Mucosa of rectum (tissue), 2 donors: ENCODE results near the gene VENTX.
"Not testable (repeated sequence)": the region's sequence is repeated elsewhere in the genome, so short reads cannot be mapped to it uniquely, and the experiment has no call there.

Experiments used
- H3K27ac ChIP-seq, 2 donors: one replicate each; pipeline ENCODE4 v1.7.0; 2013; ENCODE audit warnings: inconsistent platforms in 2 of 2, low read depth in 2 of 2, low read length in 2 of 2
- H3K27me3 ChIP-seq, 2 donors: one replicate each; pipeline ENCODE4 v1.7.0; 2013; ENCODE audit warnings: low read length in 2 of 2; ENCODE audit not compliant: control insufficient read depth in 2 of 2, insufficient read depth in 2 of 2
- H3K36me3 ChIP-seq, 2 donors: one replicate each; pipeline ENCODE4 v1.7.0; 2013; ENCODE audit warnings: low read length in 2 of 2; ENCODE audit not compliant: control insufficient read depth in 2 of 2, insufficient read depth in 2 of 2
- H3K4me1 ChIP-seq, 2 donors: one replicate each; pipeline ENCODE4 v1.7.0; 2013; ENCODE audit warnings: low read length in 2 of 2, mild to moderate bottlenecking in 1 of 2; ENCODE audit not compliant: control insufficient read depth in 2 of 2, insufficient read depth in 2 of 2
- H3K4me3 ChIP-seq, 2 donors: one replicate each; pipeline ENCODE4 v1.7.0; 2013; ENCODE audit warnings: low read length in 2 of 2
- H3K9ac ChIP-seq, 2 donors: one replicate each; pipeline ENCODE4 v1.7.0; 2013; ENCODE audit warnings: low read length in 2 of 2, low read depth in 1 of 2, mild to moderate bottlenecking in 1 of 2
- H3K9me3 ChIP-seq, 2 donors: one replicate each; pipeline ENCODE4 v1.7.0; 2013; ENCODE audit warnings: low read length in 2 of 2; ENCODE audit not compliant: control insufficient read depth in 2 of 2
- donor health status: healthy.
- donor health status: Normal muscosa, but diverticular disease.

VENTX gene

DNA sequence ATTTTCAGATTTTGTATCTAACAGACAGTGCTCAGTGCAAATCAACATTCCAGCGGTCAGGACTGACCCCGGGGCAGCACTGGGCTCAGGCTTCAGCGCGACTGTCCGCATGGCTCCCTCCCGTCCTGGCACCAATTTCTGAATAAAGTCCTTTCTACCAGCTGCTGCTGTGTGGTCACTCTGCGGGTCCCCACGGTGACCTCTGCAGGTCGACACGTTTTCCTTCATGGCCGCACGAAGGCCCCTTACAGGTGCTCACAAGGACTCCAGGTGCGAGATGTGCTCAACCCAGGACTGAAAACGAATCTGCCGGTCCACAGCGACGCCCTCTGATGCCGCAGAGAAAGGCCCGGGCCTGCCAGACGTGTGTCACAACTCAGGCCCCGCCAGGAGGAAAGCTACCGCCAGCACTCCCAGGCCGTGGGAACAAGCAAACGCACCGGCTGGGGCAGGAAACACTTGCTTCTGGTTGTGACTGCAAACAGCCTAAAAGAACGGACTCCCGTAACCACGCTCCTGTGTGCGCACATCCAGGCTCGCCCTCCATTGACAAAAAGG lies 11.3 kb upstream of the VENTX start:
- Histone ChIP-seq H3K9ac (no peak overlapping the region), H3K27ac (no peak overlapping the region), H3K9me3 (no peaks in the 10 kb centered on the region), H3K36me3 (no peaks in the 10 kb centered on the region), H3K4me3 (no peak overlapping the region), H3K27me3 (peaks cover 7 to 17% of the 10 kb centered on the region in 2 donors), H3K4me1 (no peaks in the 10 kb centered on the region)

DNA sequence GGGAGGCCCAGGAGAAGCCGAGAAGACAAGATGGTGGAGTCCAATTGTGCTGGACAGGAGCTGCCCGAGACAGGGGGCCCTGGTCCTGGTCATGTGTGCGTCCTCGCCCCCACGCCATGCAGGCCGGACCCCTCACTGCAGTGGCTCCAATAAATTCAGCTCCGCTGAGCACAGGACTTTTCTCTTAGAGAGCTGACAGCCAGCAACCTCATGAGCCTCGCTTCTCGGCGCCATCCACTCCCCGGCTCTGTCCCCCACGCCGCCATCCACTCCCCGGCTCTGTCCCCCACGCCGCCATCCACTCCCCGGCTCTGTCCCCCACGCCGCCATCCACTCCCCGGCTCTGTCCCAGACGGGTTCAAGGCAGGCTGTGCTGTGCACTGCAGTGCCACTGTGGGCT lies 10.4 kb upstream of the VENTX start:
- Histone ChIP-seq H3K27ac (no peak overlapping the region), H3K36me3 (no peaks in the 10 kb centered on the region), H3K4me1 (no peaks in the 10 kb centered on the region), H3K4me3 (no peak overlapping the region), H3K27me3 (peaks cover 15 to 20% of the 10 kb centered on the region in 2 donors), H3K9me3 (no peaks in the 10 kb centered on the region), H3K9ac (no peak overlapping the region)

DNA sequence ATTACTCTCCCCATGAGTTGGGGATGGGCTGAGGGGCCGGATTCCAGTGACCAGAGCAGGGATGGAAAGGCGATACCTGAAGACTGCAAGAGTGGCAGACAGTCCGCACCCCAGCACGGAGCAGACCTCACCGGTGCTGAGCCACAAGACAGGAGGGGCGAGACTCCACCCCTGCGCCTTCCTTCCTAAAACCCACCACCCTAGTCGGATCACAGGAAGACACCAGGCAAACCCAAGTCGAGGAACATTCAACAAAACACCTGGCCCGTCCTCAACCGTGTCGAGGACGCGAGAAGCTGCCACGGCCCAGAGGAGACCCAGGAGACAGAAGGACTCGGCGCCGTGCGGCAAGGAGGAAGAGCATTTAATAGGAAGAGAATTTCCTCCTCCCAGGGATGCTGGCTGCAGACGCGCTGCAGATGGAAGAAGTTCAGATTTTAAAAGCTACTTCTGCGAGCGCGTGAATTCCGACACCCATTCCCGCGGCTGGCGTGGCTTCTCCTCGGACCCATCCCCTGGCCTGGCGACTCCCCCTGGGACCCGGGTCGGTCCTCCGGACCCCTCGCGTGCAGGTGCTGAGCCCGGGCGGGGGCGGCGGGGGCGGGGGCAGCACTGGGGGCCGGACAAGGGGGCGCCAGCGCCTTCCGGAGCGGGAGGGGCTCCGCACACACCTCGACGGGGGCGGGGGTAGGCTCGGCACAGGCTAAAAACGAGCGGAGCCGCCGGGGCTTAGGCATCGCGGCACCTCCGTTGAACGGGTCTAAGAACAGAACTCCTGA lies 8.2 kb upstream of the VENTX start:
- Histone ChIP-seq H3K4me1 (no peaks in the 10 kb centered on the region), H3K4me3 (no peak overlapping the region), H3K27me3 (peaks cover 15 to 22% of the 10 kb centered on the region in 2 donors), H3K36me3 (no peaks in the 10 kb centered on the region), H3K9me3 (no peaks in the 10 kb centered on the region), H3K9ac (no peak overlapping the region), H3K27ac (no peak overlapping the region)

GRCh38 chr10:133230044-133230361 lies 7.7 kb upstream of the VENTX start, which contains the start of gene UTF1:
Gene UTF1 (plus strand): TSS chr10:133230217. CDS start chr10:133230289, 72 bp downstream.
- Histone ChIP-seq H3K27ac (no peak within 1 kb of the TSS), H3K27me3 (peaks cover 15 to 22% of the 10 kb centered on the region in 2 donors), H3K9ac (no peak within 1 kb of the TSS), H3K9me3 (no peaks in the 10 kb centered on the region), H3K36me3 (no peaks in the 10 kb centered on the region), H3K4me1 (no peaks in the 10 kb centered on the region), H3K4me3 (no peak within 1 kb of the TSS)

- H3K27me3 ChIP-seq = peaks cover 15 to 22% of the 10 kb centered on the region in 2 donors
- no peaks in the 10 kb centered on the region for H3K36me3 ChIP-seq
- H3K9me3 ChIP-seq = no peaks in the 10 kb centered on the region
- no peak overlapping the region for H3K4me3 ChIP-seq
- H3K4me1 ChIP-seq = no peaks in the 10 kb centered on the region
- no peak overlapping the region for H3K9ac ChIP-seq
- H3K27ac ChIP-seq = no peak overlapping the region
These were observed 7.1 kb upstream of the VENTX start for GRCh38 chr10:133230387-133231195.

DNA sequence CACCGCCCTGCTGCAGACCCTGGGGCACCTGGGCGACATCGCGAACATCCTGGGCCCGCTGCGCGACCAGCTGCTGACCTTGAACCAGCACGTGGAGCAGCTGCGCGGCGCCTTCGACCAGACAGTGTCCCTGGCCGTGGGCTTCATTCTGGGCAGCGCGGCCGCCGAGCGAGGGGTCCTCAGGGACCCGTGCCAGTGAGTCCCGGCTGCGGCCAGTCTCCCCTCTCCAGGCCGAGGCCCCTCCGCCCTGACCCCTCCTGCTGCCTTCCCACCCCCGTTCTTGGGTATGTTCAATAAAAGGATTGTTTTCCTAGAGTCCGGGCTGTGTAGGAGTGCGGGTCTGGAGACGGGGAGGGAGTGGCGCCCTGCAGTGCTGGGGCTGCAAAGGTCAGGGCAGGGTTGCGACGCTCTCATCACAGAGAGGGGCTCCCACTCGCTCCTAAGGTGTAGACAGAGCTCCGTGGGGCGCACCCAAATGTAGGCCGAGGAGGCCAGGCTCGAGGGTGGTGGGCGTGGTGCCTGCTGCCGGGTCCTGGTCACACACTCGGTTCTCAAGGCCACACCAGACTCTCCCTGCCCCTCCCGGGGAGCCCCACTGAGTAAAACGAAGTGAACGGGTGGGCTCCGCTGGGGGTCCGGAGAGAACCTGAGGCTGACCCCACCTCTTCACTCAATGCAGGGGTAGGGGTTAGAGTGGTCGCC lies 6.3 kb upstream of the VENTX start:
- no peak overlapping the region for H3K4me3 ChIP-seq
- H3K27ac ChIP-seq = no peak overlapping the region
- no peak overlapping the region for H3K9ac ChIP-seq
- no peaks in the 10 kb centered on the region for H3K36me3 ChIP-seq
- no peaks in the 10 kb centered on the region for H3K9me3 ChIP-seq
- H3K27me3 ChIP-seq = peaks cover 18 to 22% of the 10 kb centered on the region in 2 donors
- H3K4me1 ChIP-seq = no peaks in the 10 kb centered on the region

DNA sequence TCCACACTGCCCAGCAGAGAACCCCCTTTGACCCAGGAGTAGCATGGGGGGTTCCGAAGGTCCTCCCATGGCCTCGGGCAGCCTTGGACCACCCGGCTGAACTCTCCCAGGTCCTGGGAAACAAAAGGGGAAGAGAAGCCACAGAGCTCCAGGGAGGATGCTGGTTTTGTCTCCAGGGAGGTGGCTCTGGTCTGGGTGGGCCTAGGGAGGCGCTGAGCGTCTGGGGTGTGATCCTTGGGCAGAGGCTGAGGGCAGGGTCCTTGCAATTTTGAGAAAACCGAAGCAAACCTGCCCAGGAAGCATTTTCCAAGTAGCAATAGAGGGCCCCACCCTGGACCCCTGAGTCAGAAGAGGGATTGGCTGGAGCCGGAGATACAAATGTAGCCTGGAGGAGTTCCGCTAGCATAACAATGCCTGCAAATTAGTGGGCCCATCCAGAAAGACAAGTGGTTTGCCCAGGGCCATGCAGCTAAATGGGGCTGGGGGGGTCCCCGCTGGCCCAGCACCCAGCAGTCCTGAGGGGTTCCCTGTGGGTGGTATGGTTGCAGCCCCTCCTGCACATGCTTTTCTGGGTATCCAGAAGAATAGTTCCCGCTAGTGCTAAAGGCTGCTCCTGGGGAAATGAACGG lies 5.6 kb upstream of the VENTX start:
- Histone ChIP-seq H3K9ac (no peak overlapping the region), H3K4me1 (no peaks in the 10 kb centered on the region), H3K36me3 (no peaks in the 10 kb centered on the region), H3K27me3 (peaks cover 17 to 18% of the 10 kb centered on the region in 2 donors), H3K27ac (no peak overlapping the region), H3K9me3 (no peaks in the 10 kb centered on the region), H3K4me3 (no peak overlapping the region)

DNA sequence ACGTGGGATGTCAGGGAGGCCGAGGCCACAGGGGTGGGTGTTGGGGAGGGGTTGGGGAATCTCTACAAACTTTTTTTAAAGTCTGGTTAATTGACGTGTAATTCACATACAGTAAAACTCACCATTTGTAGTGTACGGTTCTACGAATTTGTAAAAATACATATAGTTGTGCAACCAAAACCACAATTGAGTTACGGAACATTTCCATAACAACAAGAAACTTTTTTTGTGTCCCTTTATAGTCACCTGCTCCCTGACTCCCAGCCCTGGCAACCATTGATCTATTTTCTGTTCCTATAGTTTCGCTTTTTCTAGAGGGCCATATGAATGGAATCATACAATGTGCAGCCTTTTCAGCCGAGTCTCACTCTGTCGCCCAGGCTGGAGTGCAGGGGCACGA lies 2.9 kb upstream of the VENTX start:
- H3K4me1 ChIP-seq, H3K36me3 ChIP-seq, H3K9me3 ChIP-seq, H3K27ac ChIP-seq, H3K9ac ChIP-seq, H3K4me3 ChIP-seq: not testable (repeated sequence)
- H3K27me3 ChIP-seq = peaks cover 11 to 13% of the 10 kb centered on the region in 2 donors

GRCh38 chr10:133235265-133235855 lies 2.3 kb upstream of the VENTX start:
- Histone ChIP-seq H3K4me3 (no peak overlapping the region), H3K27me3 (peaks cover 11 to 13% of the 10 kb centered on the region in 2 donors), H3K9me3 (no peaks in the 10 kb centered on the region), H3K9ac (no peak overlapping the region), H3K27ac (no peak overlapping the region), H3K4me1 (no peaks in the 10 kb centered on the region), H3K36me3 (no peaks in the 10 kb centered on the region)
